ENCODE data around the gene HGS. TPM values are rescaled to one million over a fixed set of nuclear protein-coding genes. Genes with fewer than 3 reads are reported as not detected.
A peak's percentile ranks its signal among the peaks of the same experiment; 100 is the strongest.

Gene HGS
- total and polyA plus RNA-seq, 2 of the 13 experiments (the other 11 are each of a cell fraction or from before 2014, with no cell fraction given), result 73.3 to 78.1 TPM

GRCh38 chr17:81652906-81653771, 30.7 kb upstream of the HGS start (continued):
- TF ChIP-seq MNT (IDR thresholded peaks at IDR 0.05) (no peak), NFYC (CRISPR knock-in tag; IDR thresholded peaks at IDR 0.05) (no peak), ZNF180 (CRISPR knock-in tag; IDR thresholded peaks at IDR 0.05; ENCODE audit: borderline replicate concordance, low read depth) (no peak), PHF8 (CRISPR knock-in tag; IDR thresholded peaks at IDR 0.05) (no peak), SKIL (CRISPR knock-in tag; IDR thresholded peaks at IDR 0.05; ENCODE audit: borderline replicate concordance) (no peak), SYNCRIP (IDR thresholded peaks at IDR 0.05; ENCODE audit: insufficient read depth, low read depth, low read length) (no peak), ZNF660 (CRISPR knock-in tag; IDR thresholded peaks at IDR 0.05; ENCODE audit: borderline replicate concordance, low read depth) (no peak), SAP130 (CRISPR knock-in tag; IDR thresholded peaks at IDR 0.05; ENCODE audit: low read depth) (peak; percentile 21; the same call in 1 of the 2 replicates), FOXP1 (IDR thresholded peaks at IDR 0.05) (no peak), FOXP1 (CRISPR knock-in tag; IDR thresholded peaks at IDR 0.05) (no peak), MEIS1 (CRISPR knock-in tag; IDR thresholded peaks at IDR 0.05; ENCODE audit: borderline replicate concordance) (0 out of 2 replicates have a peak, but pooled peaks have one; percentile 36), HOXA9 (CRISPR knock-in tag; IDR thresholded peaks at IDR 0.05; ENCODE audit: borderline replicate concordance) (no peak), ZNF597 (CRISPR knock-in tag; IDR thresholded peaks at IDR 0.05) (no peak), HNRNPK (IDR thresholded peaks at IDR 0.05; ENCODE audit: low read depth, low read length, poor library complexity, severe bottlenecking) (peak; percentile 28), ZNF34 (CRISPR knock-in tag; IDR thresholded peaks at IDR 0.05; ENCODE audit: borderline replicate concordance) (no peak), PAXIP1 (CRISPR knock-in tag; conservative IDR thresholded peaks at IDR 0.05) (0 out of 2 replicates have a peak, but pooled peaks have one; percentile 39)
- TF ChIP-seq, protein P1, sequence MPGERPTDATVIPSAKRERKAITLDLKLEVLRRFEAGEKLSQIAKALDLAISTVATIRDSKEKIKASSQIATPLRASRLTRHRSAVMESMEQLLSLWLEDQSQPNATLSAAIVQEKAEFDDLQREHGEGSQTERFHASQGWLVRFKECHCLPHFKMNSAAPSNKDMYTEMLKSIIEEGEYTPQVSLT (CRISPR knock-in tag; IDR thresholded peaks at IDR 0.05; ENCODE audit: borderline replicate concordance, low read depth), result no peak
- TF ChIP-seq, protein P2, sequence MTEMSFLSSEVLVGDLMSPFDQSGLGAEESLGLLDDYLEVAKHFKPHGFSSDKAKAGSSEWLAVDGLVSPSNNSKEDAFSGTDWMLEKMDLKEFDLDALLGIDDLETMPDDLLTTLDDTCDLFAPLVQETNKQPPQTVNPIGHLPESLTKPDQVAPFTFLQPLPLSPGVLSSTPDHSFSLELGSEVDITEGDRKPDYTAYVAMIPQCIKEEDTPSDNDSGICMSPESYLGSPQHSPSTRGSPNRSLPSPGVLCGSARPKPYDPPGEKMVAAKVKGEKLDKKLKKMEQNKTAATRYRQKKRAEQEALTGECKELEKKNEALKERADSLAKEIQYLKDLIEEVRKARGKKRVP (CRISPR knock-in tag; IDR thresholded peaks at IDR 0.05), result no peak
